GM23248 (cell line): ENCODE data around the gene PDIK1L. TPM values are rescaled to one million over a fixed set of nuclear protein-coding genes. Genes with fewer than 3 reads are reported as not detected.
A peak's percentile ranks its signal among the peaks of the same experiment; 100 is the strongest.

Source experiments
- DNase-seq: peaks from one replicate; pipeline ENCODE4 v3.0.0-alpha.2; 2015
- H2AFZ ChIP-seq: fragments of 200-600 bp; sonication (generic); 2 replicates; pipeline ENCODE4 v1.6.1; 2016; ENCODE audit warnings: antibody characterized with exemption
- H3F3A ChIP-seq: fragments of 200-600 bp; sonication (generic); 2 replicates; pipeline ENCODE4 v1.6.1; 2016; ENCODE audit warnings: mild to moderate bottlenecking, antibody characterized with exemption, mixed run types; ENCODE audit not compliant: insufficient read depth
- H3K27ac ChIP-seq: fragments of 200-600 bp; sonication (generic); 2 replicates; pipeline ENCODE4 v1.5.1; 2016; ENCODE audit warnings: mild to moderate bottlenecking
- H3K27me3 ChIP-seq: fragments of 200-600 bp; sonication (generic); replicated peaks from 2 replicates; pipeline ENCODE4 v1.6.1; 2016; ENCODE audit warnings: mild to moderate bottlenecking; ENCODE audit not compliant: insufficient read depth
- H3K36me3 ChIP-seq: fragments of 200-600 bp; sonication (generic); 2 replicates; pipeline ENCODE4 v1.6.1; 2016; ENCODE audit warnings: low read depth, mild to moderate bottlenecking
- H3K4me1 ChIP-seq: fragments of 200-600 bp; sonication (generic); 2 replicates; pipeline ENCODE4 v1.6.1; 2016; ENCODE audit warnings: mild to moderate bottlenecking; ENCODE audit not compliant: insufficient read depth
- H3K4me2 ChIP-seq: fragments of 200-600 bp; sonication (generic); one replicate; pipeline ENCODE4 v1.6.1; 2016; ENCODE audit warnings: mild to moderate bottlenecking; ENCODE audit not compliant: unreplicated experiment
- H3K4me3 ChIP-seq: fragments of 200-600 bp; sonication (generic); 2 replicates; pipeline ENCODE4 v1.5.1; 2016; ENCODE audit warnings: mild to moderate bottlenecking
- H3K79me2 ChIP-seq: fragments of 200-600 bp; sonication (generic); 2 replicates; pipeline ENCODE4 v1.6.1; 2016; ENCODE audit warnings: mild to moderate bottlenecking; ENCODE audit not compliant: insufficient read depth
- H3K9ac ChIP-seq: fragments of 200-600 bp; sonication (generic); 2 replicates; pipeline ENCODE4 v1.6.1; 2016; ENCODE audit warnings: mild to moderate bottlenecking
- H3K9me2 ChIP-seq: fragments of 200-600 bp; sonication (generic); 2 replicates; pipeline ENCODE4 v1.6.1; 2016; ENCODE audit warnings: mixed run types, mild to moderate bottlenecking, moderate library complexity; ENCODE audit not compliant: insufficient read depth
- H3K9me3 ChIP-seq: fragments of 200-600 bp; sonication (generic); one replicate; pipeline ENCODE4 v1.6.1; 2017; ENCODE audit warnings: low read depth
- H4K20me1 ChIP-seq: fragments of 200-600 bp; sonication (generic); 2 replicates; pipeline ENCODE4 v1.6.0; 2016; ENCODE audit not compliant: insufficient read depth
- EZH2 ChIP-seq: fragments of 200-600 bp; sonication (generic); IDR thresholded peaks from 2 replicates; pipeline ENCODE4 v1.6.1; 2018; ENCODE audit warnings: antibody characterized with exemption, mild to moderate bottlenecking; ENCODE audit not compliant: insufficient read depth, poor library complexity, severe bottlenecking
- EZH2phosphoT487 ChIP-seq: fragments of 200-600 bp; sonication (generic); IDR thresholded peaks from 2 replicates; pipeline ENCODE4 v1.6.1; 2018; ENCODE audit warnings: antibody characterized with exemption, moderate library complexity, mild to moderate bottlenecking, low read depth; ENCODE audit not compliant: insufficient read depth
- WGBS, 2 experiments: methylation state at CpG; one replicate each; pipeline ENCODE4 v1.1.6; 2015 to 2017; ENCODE audit warnings: low lambda C conversion rate in 2 of 2, low coverage in 1 of 2; ENCODE audit errors: missing lambda C conversion rate in 2 of 2; 5-methylcytosine and 5-hydroxymethylcytosine counted together
- in situ Hi-C: fragments of 300-500 bp; cut with MboI; formaldehyde crosslinking; loops from 2 replicates; pipeline ENCODE4 v1.15.0; 2020
- polyA plus RNA-seq: library from polyadenylated mRNA; unstranded; fragments of >200 nt; fragmentation: Nextera tagmentation; extraction: Ambion mirVana; gene quantifications from 2 replicates; pipeline ENCODE4 v1.2.1, GENCODE V29; 2016
- total RNA-seq: library from RNA; depleted of rRNA; stranded (reverse); fragments of >200 nt; shearing (Covaris generic); gene quantifications from 2 replicates; pipeline ENCODE4 v1.2.3, GENCODE V29; 2014

Gene PDIK1L
- total and polyA plus RNA-seq, 2 experiments from 2014 or later, result 3.5 to 6.6 TPM

DNA sequence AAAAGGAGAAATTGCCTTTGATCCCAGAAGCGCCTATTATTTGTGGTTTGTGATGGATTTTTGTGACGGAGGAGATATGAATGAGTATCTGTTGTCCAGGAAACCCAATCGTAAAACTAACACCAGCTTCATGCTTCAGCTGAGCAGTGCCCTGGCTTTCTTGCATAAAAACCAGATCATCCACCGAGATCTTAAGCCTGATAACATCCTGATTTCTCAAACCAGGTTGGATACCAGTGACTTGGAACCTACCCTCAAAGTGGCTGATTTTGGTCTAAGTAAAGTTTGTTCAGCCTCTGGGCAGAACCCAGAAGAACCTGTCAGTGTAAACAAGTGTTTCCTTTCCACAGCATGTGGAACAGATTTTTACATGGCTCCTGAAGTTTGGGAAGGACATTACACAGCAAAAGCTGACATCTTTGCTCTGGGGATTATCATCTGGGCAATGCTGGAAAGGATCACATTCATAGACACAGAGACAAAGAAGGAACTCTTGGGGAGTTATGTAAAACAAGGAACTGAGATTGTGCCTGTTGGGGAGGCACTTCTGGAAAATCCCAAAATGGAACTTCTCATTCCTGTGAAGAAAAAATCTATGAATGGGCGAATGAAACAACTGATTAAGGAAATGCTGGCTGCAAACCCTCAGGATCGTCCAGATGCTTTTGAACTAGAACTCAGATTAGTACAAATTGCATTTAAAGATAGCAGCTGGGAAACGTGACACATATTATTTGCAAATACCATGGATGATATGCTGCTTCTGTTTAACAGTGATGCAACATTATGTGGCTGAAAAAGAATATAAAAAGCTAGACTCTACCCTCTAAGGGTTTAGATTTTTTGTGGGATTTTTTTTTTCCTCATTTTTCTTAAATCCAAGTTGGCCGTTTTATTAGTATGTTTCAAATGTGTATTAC is 10.5 kb downstream of the PDIK1L start:
- Histone ChIP-seq H4K20me1 (no peaks in the 10 kb centered on the region), H3K27me3 (no peaks in the 10 kb centered on the region), H3K9me2 (no peaks in the 10 kb centered on the region), H3K4me1 (peaks cover 13% of the 10 kb centered on the region), H3K36me3 (peaks cover 10% of the 10 kb centered on the region; the same call in 1 of the 2 replicates), H3K27ac (0 out of 2 replicates have a peak overlapping the region, but pooled peaks have one; percentile 8), H3K79me2 (no peaks in the 10 kb centered on the region), H3K9ac (no peak overlapping the region), H3K4me2 (no peak overlapping the region), H3K4me3 (no peak overlapping the region), H2AFZ (no peak overlapping the region), H3F3A (peaks cover 22% of the 10 kb centered on the region), H3K9me3 (no peaks in the 10 kb centered on the region)
- DNase-seq, result no peak
- WGBS, 2 experiments, result 71% methylated on average over 8 of the region's 8 CpGs
- TF ChIP-seq EZH2 (no peak), EZH2phosphoT487 (no peak)
- in situ Hi-C loops, result no loop called here

DNA sequence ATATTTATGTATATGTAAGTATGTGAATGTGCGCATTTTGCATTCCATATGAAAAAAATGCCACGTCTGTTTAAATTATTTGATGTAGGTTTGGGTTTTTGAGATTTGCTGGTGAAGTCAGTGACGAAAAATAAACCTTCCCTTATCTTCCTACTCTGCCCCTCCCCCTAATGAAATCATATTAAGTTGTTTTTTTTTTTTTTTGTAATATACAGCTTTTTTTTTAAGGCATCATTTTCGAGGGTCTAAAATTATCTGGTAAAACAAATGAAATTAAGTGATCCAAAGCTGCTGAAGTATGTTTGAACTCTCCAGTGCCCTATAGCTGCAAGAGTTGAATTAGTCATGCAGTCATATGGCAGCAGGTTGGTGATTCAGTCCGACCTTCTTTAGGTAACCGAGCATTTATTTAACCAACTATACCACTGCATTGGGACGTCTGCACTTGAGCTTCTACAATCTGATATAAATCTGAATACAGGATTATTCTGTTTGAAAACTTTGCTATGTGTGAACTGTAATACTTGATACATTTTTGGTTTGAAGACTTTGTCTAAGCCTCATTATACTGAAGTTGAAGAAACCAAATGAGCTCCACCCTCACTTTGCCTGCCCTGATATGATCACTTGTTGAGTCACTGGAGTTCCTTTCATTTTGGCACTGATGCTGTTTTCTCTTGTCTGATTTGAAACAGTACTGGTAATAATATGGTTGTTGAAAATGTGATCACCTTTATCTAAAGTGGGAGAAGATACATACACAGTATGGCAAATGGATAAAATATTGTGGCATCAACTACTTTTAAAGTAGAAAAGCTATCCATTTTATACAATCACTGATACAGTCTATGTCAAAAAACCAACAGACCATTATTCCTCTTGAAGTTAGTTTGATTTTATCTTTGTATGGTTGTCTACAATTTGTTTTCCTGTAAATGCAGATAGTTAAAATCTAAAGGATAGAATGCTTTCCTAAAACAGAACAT is 11.7 kb downstream of the PDIK1L start:
- H3K4me3 ChIP-seq, result no peak overlapping the region
- 78 to 85% methylated on average over 7 of the region's 7 CpGs for WGBS, 2 experiments
- in situ Hi-C loops, result no loop called here
- no peaks in the 10 kb centered on the region for H4K20me1 ChIP-seq
- H3K4me2 ChIP-seq, result peak overlapping the region; percentile 28
- no peak overlapping the region for H2AFZ ChIP-seq
- peaks cover 10% of the 10 kb centered on the region; the same call in 1 of the 2 replicates for H3K36me3 ChIP-seq
- H3K9me2 ChIP-seq, result no peaks in the 10 kb centered on the region
- H3K27ac ChIP-seq, result peak overlapping the region; percentile 8; the same call in 1 of the 2 replicates
- H3K79me2 ChIP-seq, result no peaks in the 10 kb centered on the region
- peak; percentile 81 for DNase-seq
- TF ChIP-seq EZH2phosphoT487 (no peak), EZH2 (no peak)
- H3K9me3 ChIP-seq, result no peaks in the 10 kb centered on the region
- H3F3A ChIP-seq, result peaks cover 22% of the 10 kb centered on the region
- no peak overlapping the region for H3K9ac ChIP-seq
- no peaks in the 10 kb centered on the region for H3K27me3 ChIP-seq
- H3K4me1 ChIP-seq, result peaks cover 13% of the 10 kb centered on the region

DNA sequence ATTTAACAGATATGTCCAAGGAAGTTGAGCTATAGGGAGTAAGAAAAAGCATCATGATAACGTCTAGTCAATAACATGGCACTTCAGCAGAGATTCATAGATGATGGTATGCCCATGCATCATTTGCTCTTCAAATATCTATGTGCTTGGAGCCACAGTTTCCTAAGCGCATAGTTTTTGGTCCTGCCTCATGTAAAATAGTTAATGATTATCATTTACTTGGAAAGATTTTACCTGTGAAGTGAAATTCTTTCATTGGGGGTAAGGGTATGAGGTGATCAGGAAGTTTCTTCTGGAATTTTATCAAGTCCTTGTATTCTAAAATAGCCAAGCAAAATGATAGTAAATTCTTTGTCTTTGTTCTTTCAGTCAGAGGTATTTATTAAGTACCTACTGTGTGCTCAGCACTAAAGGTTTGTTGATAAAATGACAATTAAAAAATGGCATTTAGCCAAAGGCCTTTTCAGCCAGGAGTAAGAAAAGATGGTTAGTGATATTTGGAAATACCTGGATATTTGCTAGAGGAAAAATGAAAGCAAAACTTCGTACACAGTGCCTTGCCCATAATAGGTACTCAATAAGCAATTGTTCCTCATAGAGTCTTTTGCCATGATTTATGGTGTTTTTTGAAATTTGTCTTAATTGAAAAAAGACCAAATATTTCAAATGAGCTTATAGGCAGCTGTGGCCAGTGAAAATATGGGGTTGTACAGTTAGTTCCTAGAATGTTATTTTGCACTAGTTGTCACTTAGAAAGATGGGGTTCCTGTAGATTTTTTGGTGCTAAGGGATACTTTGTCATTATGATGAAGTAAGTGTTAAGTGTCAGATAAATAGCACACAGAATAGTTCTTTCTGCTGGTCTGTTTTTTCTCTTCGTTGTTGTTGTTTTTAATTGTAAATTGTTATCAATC is 13.1 kb downstream of the PDIK1L start:
- H3K9ac ChIP-seq, result no peak overlapping the region
- H3K27me3 ChIP-seq, result no peaks in the 10 kb centered on the region
- no peak overlapping the region for H2AFZ ChIP-seq
- no peaks in the 10 kb centered on the region for H3K9me3 ChIP-seq
- H3K4me3 ChIP-seq, result no peak overlapping the region
- TF ChIP-seq EZH2phosphoT487 (no peak), EZH2 (no peak)
- H3F3A ChIP-seq, result peaks cover 22% of the 10 kb centered on the region
- H3K79me2 ChIP-seq, result no peaks in the 10 kb centered on the region
- no peak overlapping the region for H3K4me2 ChIP-seq
- in situ Hi-C loops, result no loop called here
- peaks cover 13% of the 10 kb centered on the region for H3K4me1 ChIP-seq
- no peak for DNase-seq
- peaks cover 4% of the 10 kb centered on the region; the same call in 1 of the 2 replicates for H3K36me3 ChIP-seq
- WGBS, 2 experiments, result 83% methylated on average over 4 of the region's 4 CpGs
- H3K9me2 ChIP-seq, result no peaks in the 10 kb centered on the region
- H4K20me1 ChIP-seq, result no peaks in the 10 kb centered on the region
- H3K27ac ChIP-seq, result no peak overlapping the region
